ENCODE results near the gene FOXN4.

FOXN4 gene

DNA sequence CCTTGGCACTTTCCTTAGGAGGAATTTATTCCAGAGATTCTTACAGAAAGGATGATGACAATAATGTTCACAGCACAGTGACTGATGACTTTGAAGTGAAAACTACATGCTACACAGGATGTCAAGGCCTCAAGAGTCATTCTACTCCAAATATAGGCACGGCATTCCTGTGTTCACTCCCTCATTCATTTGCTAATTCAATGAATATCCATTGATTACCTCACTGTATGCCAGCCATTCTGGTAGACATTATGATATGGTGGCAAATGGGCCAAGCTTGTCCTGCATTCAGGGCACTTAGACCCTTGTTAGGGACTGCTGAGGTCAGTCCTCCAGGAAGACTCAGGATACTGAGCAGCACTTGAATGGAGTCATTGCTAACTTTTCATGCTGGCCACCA lies 48.0 kb downstream of the FOXN4 start:
- DNase-seq (ENCODE audit: low read depth in 2 of 2, low spot score in 1 of 2): no peak

DNA sequence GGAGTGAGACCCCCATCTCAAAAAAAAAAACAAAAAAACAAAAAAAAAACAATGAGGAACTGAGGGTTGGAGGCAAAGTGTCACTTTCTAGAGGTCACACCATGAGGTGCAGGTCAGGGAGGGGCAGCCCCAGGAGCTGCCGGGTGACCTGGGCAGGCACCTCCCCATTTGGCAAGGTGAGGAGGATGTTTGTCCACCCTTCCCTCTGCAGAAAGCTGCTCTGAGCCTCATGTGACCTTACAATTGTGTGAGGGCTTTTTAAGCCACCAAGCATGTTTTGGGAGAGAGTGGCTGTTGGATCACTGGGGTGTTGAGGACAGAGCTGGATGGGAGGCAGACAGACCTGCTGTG lies 49.6 kb downstream of the FOXN4 start:
- no peak for DNase-seq (ENCODE audit: low read depth in 2 of 2, low spot score in 1 of 2)

DNA sequence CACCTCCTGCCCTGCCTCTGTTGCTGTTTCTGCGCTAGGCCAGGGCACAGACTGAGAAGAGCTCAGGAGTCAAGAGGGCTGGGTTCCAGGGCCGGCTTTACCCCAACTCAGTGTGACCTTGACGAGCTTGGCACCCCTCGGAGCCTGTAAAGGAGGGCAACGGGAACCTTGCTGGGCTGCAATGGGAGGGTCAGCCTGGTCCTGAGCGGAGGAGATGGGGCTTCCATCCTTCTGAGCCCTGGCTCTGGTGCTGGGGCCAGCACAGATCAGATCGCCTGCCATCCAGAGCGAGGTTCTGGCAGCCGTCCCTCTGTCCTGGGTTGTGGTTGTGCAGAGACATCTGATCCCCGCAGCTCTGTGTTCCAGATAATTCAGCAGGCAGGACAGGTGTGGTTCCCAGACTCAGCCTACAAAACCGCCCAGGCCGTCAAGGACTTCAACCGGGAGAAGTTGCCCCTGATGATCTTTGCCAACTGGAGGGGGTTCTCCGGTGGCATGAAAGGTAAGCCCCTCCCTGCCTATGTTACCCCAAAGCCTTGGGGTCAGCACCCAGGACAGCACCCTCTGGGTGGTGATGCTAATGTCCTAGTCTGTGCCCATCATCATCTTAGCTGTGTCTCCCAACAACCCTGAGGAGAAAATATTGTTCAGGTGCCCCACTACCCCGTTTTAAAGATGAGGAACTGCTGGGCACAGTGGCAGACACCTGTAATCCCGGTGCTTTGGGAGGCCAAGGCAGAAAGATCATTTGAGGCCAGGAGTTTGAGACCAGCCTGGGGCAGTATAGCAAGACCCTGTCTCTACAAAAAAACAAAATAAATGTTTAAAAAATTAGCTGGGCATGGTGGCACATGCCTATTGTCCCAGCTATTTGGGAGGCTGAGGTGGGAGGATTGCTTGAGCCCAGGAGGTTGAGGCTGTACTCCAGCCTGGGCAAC lies 50.2 kb downstream of the FOXN4 start:
- DNase-seq (ENCODE audit: low read depth in 2 of 2, low spot score in 1 of 2): no peak

- DNase-seq (ENCODE audit: low read depth in 2 of 2, low spot score in 1 of 2): no peak
Measured at GRCh38 chr12:109258201-109258600, 50.9 kb downstream of the FOXN4 start.

DNA sequence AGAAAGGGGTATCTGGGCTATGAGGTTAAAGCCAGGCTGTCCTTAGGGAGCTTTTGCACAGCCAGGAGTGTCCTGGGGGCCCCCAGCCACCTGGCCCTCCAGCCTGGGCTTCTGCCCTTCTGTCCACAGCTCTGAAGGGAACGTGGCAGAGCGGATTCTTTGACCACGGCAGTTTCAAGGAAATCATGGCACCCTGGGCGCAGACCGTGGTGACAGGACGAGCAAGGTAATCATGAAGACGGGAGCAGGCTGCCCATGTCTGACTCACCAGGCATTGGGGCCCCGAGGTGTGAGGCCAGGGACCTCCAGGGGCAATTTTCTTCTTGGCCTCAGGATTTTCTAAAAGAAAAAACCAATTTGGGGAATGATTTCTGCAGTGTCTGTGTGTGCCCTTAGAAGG lies 53.1 kb downstream of the FOXN4 start:
- no peak for DNase-seq (ENCODE audit: low read depth in 2 of 2, low spot score in 1 of 2)

DNA sequence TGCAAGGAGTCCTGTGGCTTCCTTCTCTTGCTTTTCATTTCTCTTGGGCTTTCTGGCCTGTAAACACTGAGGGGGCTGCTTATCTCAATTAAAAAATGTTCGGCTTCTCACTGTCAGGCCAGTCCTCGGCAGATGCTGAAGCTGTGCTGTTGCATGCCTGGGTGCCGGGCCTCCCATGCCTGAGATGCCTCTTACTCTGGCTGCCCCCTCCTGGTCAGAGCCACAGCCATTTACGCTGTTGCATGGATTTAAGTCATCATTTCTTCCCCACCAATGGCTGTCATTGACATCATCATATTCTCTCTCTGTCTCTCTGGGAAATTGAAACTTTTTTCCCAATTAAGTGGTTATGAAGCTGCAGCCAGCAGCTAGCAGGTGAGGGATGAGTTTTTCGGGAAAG lies 53.7 kb downstream of the FOXN4 start:
- no peak for DNase-seq (ENCODE audit: low read depth in 2 of 2, low spot score in 1 of 2)

GRCh38 chr12:109253913-109254544 lies 55.1 kb downstream of the FOXN4 start:
- no peak for DNase-seq (ENCODE audit: low read depth in 2 of 2, low spot score in 1 of 2)

DNA sequence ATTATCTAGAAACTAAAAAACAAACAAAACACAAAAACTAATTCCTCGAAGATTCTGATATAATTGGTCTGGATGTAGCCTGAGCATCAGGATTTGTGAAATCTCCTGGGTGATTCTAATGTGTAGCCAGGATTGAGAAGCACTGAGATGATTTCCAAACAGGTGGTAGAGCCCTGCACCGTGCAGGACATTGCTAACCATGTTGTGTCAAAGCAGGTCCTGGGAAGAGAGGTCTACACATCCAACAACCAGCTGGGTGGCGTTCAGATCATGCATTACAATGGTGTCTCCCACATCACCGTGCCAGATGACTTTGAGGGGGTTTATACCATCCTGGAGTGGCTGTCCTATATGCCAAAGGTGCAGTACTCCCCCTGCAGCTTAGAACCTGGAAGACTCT lies 56.3 kb downstream of the FOXN4 start:
- no peak for DNase-seq (ENCODE audit: low read depth in 2 of 2, low spot score in 1 of 2)

DNA sequence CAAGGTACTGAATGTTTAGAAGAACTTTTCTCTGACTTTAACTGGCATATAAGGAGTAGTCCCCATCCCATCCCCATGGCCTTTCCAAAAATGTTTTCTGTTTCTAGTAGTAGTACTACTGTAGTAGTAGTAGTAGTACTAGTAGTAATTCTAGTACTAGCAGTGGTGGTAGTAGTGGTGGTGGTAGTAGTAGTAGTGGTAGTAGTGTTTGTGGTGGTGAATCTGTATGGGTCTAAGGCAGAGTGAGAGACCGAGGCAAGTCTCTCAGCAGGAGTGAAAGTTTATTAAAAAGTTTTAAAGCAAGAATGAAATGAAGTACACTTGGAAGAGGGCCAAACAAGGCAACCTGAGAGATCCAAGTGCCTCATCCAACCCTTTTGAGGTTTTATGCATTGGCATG lies 58.6 kb downstream of the FOXN4 start:
- DNase-seq (ENCODE audit: low read depth in 2 of 2, low spot score in 1 of 2): no peak

DNA sequence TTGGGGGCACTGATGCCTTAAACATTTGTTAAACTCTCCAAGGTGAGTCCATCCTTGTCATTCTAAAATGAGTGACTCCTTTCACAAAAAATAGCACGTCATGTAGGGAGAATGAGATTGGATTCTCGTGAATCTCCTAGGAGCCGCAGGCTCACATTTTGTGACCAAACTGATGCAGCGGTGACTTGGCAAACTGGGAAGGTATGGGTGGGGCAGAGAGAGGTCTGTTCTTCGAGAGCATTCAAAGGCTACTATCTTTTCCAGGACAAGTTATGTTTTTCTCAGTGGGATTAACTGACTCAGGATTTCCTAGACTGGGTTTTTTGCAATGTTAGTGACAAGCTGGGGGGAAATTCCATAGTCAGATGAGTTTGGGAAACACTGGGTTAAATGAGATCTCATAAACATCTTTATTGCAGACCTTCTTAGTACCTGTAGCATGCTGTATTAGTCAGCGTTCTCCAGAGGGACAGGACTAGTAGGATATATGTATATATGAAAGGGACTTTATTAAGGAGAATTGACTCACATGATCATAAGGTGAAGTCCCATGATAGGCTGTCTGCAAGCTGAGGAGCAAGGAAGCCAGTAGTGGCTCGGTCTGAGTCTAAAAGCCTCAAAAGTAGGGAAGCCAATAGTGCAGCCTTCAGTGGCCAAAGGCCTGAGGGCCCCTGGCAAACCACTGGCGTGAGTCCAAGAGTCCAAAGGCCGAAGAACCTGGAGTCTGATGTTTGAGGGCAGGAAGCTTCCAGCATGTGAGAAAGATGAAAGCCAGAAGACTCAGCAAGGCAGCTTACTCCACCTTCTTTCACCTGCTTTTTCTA lies 61.0 kb downstream of the FOXN4 start:
- no peak for DNase-seq (ENCODE audit: low read depth in 2 of 2, low spot score in 1 of 2)

DNA sequence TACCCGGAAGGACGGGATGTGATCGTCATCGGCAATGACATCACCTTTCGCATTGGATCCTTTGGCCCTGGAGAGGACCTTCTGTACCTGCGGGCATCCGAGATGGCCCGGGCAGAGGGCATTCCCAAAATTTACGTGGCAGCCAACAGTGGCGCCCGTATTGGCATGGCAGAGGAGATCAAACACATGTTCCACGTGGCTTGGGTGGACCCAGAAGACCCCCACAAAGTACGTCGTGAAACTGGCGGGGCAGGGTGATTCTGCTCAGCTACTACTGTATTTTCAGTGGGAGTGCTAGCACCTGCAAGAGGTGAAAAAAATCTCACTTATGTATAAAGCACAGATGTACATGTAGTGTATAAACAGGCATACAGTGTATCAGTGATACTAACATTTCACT lies 62.9 kb downstream of the FOXN4 start:
- DNase-seq (ENCODE audit: low read depth in 2 of 2, low spot score in 1 of 2): no peak

DNA sequence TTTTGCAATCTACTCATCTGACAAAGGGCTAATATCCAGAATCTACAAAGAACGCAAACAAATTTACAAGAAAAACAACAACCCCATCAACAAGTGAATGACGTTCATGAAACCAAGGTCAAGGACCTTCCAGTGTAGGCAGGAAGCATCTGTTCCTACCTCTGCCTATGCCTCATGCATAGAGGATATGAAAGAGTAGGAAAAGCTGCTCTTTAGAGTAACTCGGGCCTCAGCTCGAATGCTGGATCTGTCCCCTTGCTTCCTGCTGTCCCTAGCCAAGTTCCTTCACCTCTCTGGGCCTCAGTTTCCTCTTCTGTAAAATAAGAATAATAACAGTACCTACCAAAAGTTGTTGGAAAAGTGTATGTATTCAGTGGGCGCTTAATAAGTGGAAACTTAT lies 65.0 kb downstream of the FOXN4 start:
- DNase-seq (ENCODE audit: low read depth in 2 of 2, low spot score in 1 of 2): no peak

GRCh38 chr12:109241936-109242335 lies 67.1 kb downstream of the FOXN4 start:
- DNase-seq (ENCODE audit: low read depth in 2 of 2, low spot score in 1 of 2): no peak

DNA sequence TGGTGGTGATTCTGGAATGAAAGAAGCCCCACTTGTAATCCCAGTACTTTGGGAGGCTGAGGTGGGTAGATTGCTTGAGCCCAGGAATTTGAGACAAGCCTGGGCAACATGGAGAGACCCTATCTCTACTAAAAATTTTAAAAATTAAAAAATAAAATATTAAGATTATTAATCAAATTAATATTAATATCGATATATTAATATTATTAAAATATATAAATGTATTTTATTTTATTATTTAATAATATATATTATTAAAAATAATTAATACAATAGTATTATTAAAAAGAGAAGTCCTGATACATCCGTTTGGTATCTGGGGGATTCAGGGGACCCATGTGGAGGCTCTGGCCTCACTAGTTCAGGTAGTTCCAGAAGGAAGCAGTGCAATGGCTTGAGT lies 68.7 kb downstream of the FOXN4 start:
- DNase-seq (ENCODE audit: low read depth in 2 of 2, low spot score in 1 of 2): no peak

- DNase-seq (ENCODE audit: low read depth in 2 of 2, low spot score in 1 of 2): no peak
Measured at GRCh38 chr12:109239691-109240090, 69.4 kb downstream of the FOXN4 start.

- no peak for DNase-seq (ENCODE audit: low read depth in 2 of 2, low spot score in 1 of 2)
Measured at GRCh38 chr12:109239179-109239578, 69.9 kb downstream of the FOXN4 start.

- no peak for DNase-seq (ENCODE audit: low read depth in 2 of 2, low spot score in 1 of 2)
Measured at GRCh38 chr12:109236257-109236656, 72.8 kb downstream of the FOXN4 start.

- no peak for DNase-seq (ENCODE audit: low read depth in 2 of 2, low spot score in 1 of 2)
Measured at GRCh38 chr12:109234012-109234411, 75.1 kb downstream of the FOXN4 start.

GRCh38 chr12:109232731-109233130 lies 76.4 kb downstream of the FOXN4 start:
- no peak for DNase-seq (ENCODE audit: low read depth in 2 of 2, low spot score in 1 of 2)

GRCh38 chr12:109230193-109230592 lies 78.9 kb downstream of the FOXN4 start:
- DNase-seq (ENCODE audit: low read depth in 2 of 2, low spot score in 1 of 2): no peak

- DNase-seq (ENCODE audit: low read depth in 2 of 2, low spot score in 1 of 2): no peak
Measured at GRCh38 chr12:109228664-109229063, 80.4 kb downstream of the FOXN4 start.

Measured in stimulated activated CD8-positive, alpha-beta memory T cell treated with anti-CD3 and anti-CD28 coated beads, Interleukin-4, amount 100 ng/mL, for 4 hours (primary cell).